HepG2 (cell line): ENCODE results near the gene KCNK10. TPM values are rescaled to one million over a fixed set of nuclear protein-coding genes. Genes with fewer than 3 reads are reported as not detected.

Experiments used
- ATAC-seq: fragments of 200-7000 bp; cut with Tn5 transposase; 3 replicates; pipeline ENCODE4 v1.9.1; 2020; ENCODE audit warnings: mild to moderate bottlenecking, moderate library complexity
- BruUV-seq: library from RNA; stranded (reverse); fragments of 400-500 nt; replicated peaks from 2 replicates; lab custom pipeline; 2021; lab: Mats Ljungman, UMichigan
- CTCF ChIA-PET: fragments of 300-600 bp; formaldehyde crosslinking; extraction: SDS; loops from one replicate; lab custom pipeline; 2021; ENCODE audit warnings: low total read pairs, inconsistent platforms, low intra/inter-chr PET ratio; lab: Yijun Ruan, JAX
- POLR2A ChIA-PET: fragments of 350-600 bp; sonication (Branson Sonifier 250); formaldehyde crosslinking; loops from one replicate; lab custom pipeline; 2020; ENCODE audit warnings: antibody characterized with exemption, inconsistent platforms; lab: Yijun Ruan, JAX
- DNase-seq: peaks from one replicate; pipeline ENCODE4 v3.0.0-alpha.2; 2015; ENCODE audit warnings: low spot score
- FAIRE-seq: peaks from 3 replicates; lab custom pipeline; 2011; peaks lifted over from hg19 to GRCh38; lab: Jason Lieb, UNC
- H2AFZ ChIP-seq: one replicate; pipeline ENCODE4 v1.6.1; 2011; ENCODE audit warnings: low read length, inconsistent platforms
- H3K27ac ChIP-seq: fragments of 300-600 bp; 3 replicates; pipeline ENCODE4 v1.8.0; 2011; ENCODE audit warnings: mixed run types, mild to moderate bottlenecking, mixed read lengths, low read length, inconsistent platforms; ENCODE audit not compliant: insufficient read depth; ENCODE audit errors: extremely low read length
- H3K27me3 ChIP-seq, 2 experiments: fragments of 200-600 bp in 1 of 2; 2 replicates in 1 of 2; 3 replicates in 1 of 2; pipeline versions ENCODE4 v1.6.0 to v1.8.0; 2011; ENCODE audit warnings: low read length in 2 of 2, mild to moderate bottlenecking in 2 of 2, moderate library complexity in 2 of 2, inconsistent platforms in 1 of 2; ENCODE audit not compliant: insufficient read depth in 2 of 2, control insufficient read depth in 1 of 2
- H3K36me3 ChIP-seq, 2 experiments: fragments of 200-600 bp in 1 of 2; replicated peaks in 1 of 2; 2 replicates in 1 of 2; 3 replicates in 1 of 2; pipeline versions ENCODE4 v1.5.1 to v1.8.0; 2011; ENCODE audit warnings: low read length in 2 of 2, inconsistent platforms in 1 of 2; ENCODE audit not compliant: insufficient read depth in 2 of 2, control insufficient read depth in 1 of 2
- H3K4me1 ChIP-seq: 2 replicates; pipeline ENCODE4 v1.5.1; 2012; ENCODE audit warnings: low read length, inconsistent platforms; ENCODE audit not compliant: insufficient read depth
- H3K4me2 ChIP-seq: 2 replicates; pipeline ENCODE4 v1.6.0; 2011; ENCODE audit warnings: low read depth, low read length, inconsistent platforms
- H3K4me3 ChIP-seq, 3 experiments: fragments of 200-600 bp in 1 of 3; sonication (generic), shearing (Covaris generic) in 1 of 3; replicated peaks in 1 of 3; 2 replicates each; pipeline ENCODE4 v1.5.1; 2011 to 2016; ENCODE audit warnings: low read length in 3 of 3, inconsistent platforms in 2 of 3, low read depth in 2 of 3, mild to moderate bottlenecking in 2 of 3, control low read depth in 1 of 3, mixed read lengths in 1 of 3; ENCODE audit not compliant: insufficient read depth in 1 of 3
- H3K79me2 ChIP-seq: one replicate; pipeline ENCODE4 v1.6.1; 2011; ENCODE audit warnings: low read length, inconsistent platforms; ENCODE audit not compliant: insufficient read depth
- H3K9ac ChIP-seq: 2 replicates; pipeline ENCODE4 v1.6.0; 2011; ENCODE audit warnings: mild to moderate bottlenecking, low read depth, low read length, inconsistent platforms; ENCODE audit not compliant: insufficient read depth
- H3K9me3 ChIP-seq: 2 replicates; pipeline ENCODE4 v1.5.1; 2012; ENCODE audit warnings: mild to moderate bottlenecking, low read length
- H4K20me1 ChIP-seq: 2 replicates; pipeline ENCODE4 v1.6.0; 2011; ENCODE audit warnings: inconsistent platforms, mild to moderate bottlenecking, low read length, moderate library complexity; ENCODE audit not compliant: insufficient read depth
- HNRNPUL1 ChIP-seq: fragments of 200-400 bp; formaldehyde crosslinking; IDR thresholded peaks from 2 replicates; pipeline ENCODE4 v1.6.1; 2017; ENCODE audit warnings: low read depth, mild to moderate bottlenecking, low read length, moderate library complexity
- MBD4 ChIP-seq: IDR thresholded peaks from 2 replicates; pipeline ENCODE4 v1.6.1; 2012; ENCODE audit warnings: low read length, inconsistent platforms, borderline replicate concordance
- NFATC3 ChIP-seq: sonication (generic); formaldehyde crosslinking; IDR thresholded peaks from 2 replicates; pipeline ENCODE4 v1.5.1; 2020; ENCODE audit warnings: mild to moderate bottlenecking, missing genetic modification reagents
- SAFB2 ChIP-seq: sonication (generic); formaldehyde crosslinking; IDR thresholded peaks from 2 replicates; pipeline ENCODE4 v1.5.1; 2020; ENCODE audit warnings: missing genetic modification reagents, low read depth, mild to moderate bottlenecking, borderline replicate concordance
- SNAPC2 ChIP-seq: sonication (generic); formaldehyde crosslinking; IDR thresholded peaks from 2 replicates; pipeline ENCODE4 v1.8.1; 2022; ENCODE audit warnings: mild to moderate bottlenecking, missing genetic modification reagents
- SSRP1 ChIP-seq: IDR thresholded peaks from 2 replicates; pipeline ENCODE4 v1.6.1; 2016; ENCODE audit warnings: control low read depth
- STAG1 ChIP-seq: sonication (generic); formaldehyde crosslinking; IDR thresholded peaks from 2 replicates; pipeline ENCODE4 v1.4.0; 2020; ENCODE audit warnings: missing genetic modification reagents
- TBX3 ChIP-seq: fragments of 450-650 bp; IDR thresholded peaks from 2 replicates; pipeline ENCODE4 v1.6.1; 2017; ENCODE audit warnings: antibody characterized with exemption, mild to moderate bottlenecking, inconsistent platforms, borderline replicate concordance
- ZFY ChIP-seq: sonication (generic); formaldehyde crosslinking; IDR thresholded peaks from 2 replicates; pipeline ENCODE4 v1.4.0; 2020; ENCODE audit warnings: missing genetic modification reagents
- ZNF543 ChIP-seq: sonication (generic); formaldehyde crosslinking; IDR thresholded peaks from 2 replicates; pipeline ENCODE4 v1.4.0; 2020; ENCODE audit warnings: mild to moderate bottlenecking, missing genetic modification reagents
- ZNF839 ChIP-seq: sonication (generic); formaldehyde crosslinking; IDR thresholded peaks from 2 replicates; pipeline ENCODE4 v1.4.0; 2020; ENCODE audit warnings: missing genetic modification reagents, mild to moderate bottlenecking, borderline replicate concordance
- ZNF841 ChIP-seq: sonication (generic); formaldehyde crosslinking; IDR thresholded peaks from 2 replicates; pipeline ENCODE4 v1.8.1; 2023; ENCODE audit warnings: missing genetic modification reagents, borderline replicate concordance
- WGBS: methylation state at CpG from one replicate; pipeline ENCODE4 v1.1.6; 2017; ENCODE audit warnings: low lambda C conversion rate; 5-methylcytosine and 5-hydroxymethylcytosine counted together
- in situ Hi-C: cut with HindIII; loops from 2 replicates; pipeline ENCODE4 v1.10.0; 2017; ENCODE audit warnings: low pct_unique_long_range_greater_than_20kb; ENCODE audit not compliant: extremely low pct_ligation_motif_present
- intact Hi-C: fragments of 100-400 bp; cut with micrococcal nuclease; formaldehyde crosslinking; loops from one replicate; pipeline ENCODE4 v1.10.0; 2022; ENCODE audit not compliant: unreplicated experiment
- polyA plus RNA-seq, 8 experiments: library from polyadenylated mRNA; depleted of rRNA in 3 of 8; stranded (reverse) in 7 of 8; unstranded in 1 of 8; fragments of >200 nt; fragmentation: Illumina TruSeq in 4 of 8; extraction: Trizol in 4 of 8; gene quantifications; 2 replicates each; pipeline versions ENCODE4 v1.2.1 to v1.2.3, GENCODE V29; 2011 to 2016; ENCODE audit warnings: low read depth in 4 of 8, missing spikeins in 1 of 8, mixed read lengths in 1 of 8; ENCODE audit not compliant: insufficient read depth in 1 of 8
- total RNA-seq, 5 experiments: library from RNA; depleted of rRNA; stranded (reverse); fragments of >200 nt; fragmentation: Illumina TruSeq; extraction: Trizol; gene quantifications; 2 replicates each; pipeline ENCODE4 v1.2.3, GENCODE V29; 2016; ENCODE audit warnings: low read depth in 1 of 5
- TF ChIP-seq, protein P1 (sequence below): sonication (generic); formaldehyde crosslinking; IDR thresholded peaks from 2 replicates; pipeline ENCODE4 v1.5.1; 2020; ENCODE audit warnings: mild to moderate bottlenecking, missing genetic modification reagents, borderline replicate concordance
- TF ChIP-seq, protein P2 (sequence below): sonication (generic); formaldehyde crosslinking; IDR thresholded peaks from 2 replicates; pipeline ENCODE4 v1.5.0; 2020; ENCODE audit warnings: mild to moderate bottlenecking, missing genetic modification reagents, borderline replicate concordance
- TF ChIP-seq, protein P3 (sequence below): sonication (generic); formaldehyde crosslinking; IDR thresholded peaks from 2 replicates; pipeline ENCODE4 v1.4.0; 2020; ENCODE audit warnings: missing genetic modification reagents, borderline replicate concordance

KCNK10 gene
- total and polyA plus RNA-seq, 2 of the 13 experiments (the other 11 are each of a cell fraction or from before 2014, with no cell fraction given): not detected

DNA sequence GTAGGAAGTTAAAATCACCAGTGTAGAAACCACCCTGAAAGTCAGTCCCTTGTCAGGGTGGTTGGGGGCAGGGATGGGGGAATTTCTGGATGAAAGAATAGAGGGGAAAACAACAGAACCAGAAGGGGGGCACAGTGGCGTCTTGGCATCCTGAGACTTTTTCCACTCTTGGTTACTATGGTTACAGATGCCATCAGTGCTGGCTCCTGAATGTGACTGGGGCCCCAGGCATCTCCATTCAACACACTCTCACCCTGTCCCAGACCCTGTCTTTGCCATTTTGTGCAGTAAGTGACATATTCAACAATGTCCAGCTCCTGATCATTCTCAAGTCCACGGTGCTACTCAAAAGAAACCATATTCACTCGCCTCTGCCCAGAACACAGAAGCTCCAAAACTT lies 11.3 kb downstream of the KCNK10 start:
- H2AFZ ChIP-seq: no peak overlapping the region
- WGBS: 5% methylated on average over 3 of the region's 3 CpGs
- intact Hi-C loops (no loop called here), in situ Hi-C loops (no loop called here)
- no peaks in the 10 kb centered on the region for H3K4me1 ChIP-seq
- no peak for DNase-seq
- no peak for FAIRE-seq
- no peak overlapping the region for H3K4me2 ChIP-seq
- H3K27me3 ChIP-seq: no peaks in the 10 kb centered on the region
- H3K9me3 ChIP-seq: no peaks in the 10 kb centered on the region
- H3K4me3 ChIP-seq: no peak overlapping the region
- no peaks in the 10 kb centered on the region for H3K36me3 ChIP-seq
- H3K9ac ChIP-seq: no peak overlapping the region
- CTCF ChIA-PET: no interaction called here
- H3K79me2 ChIP-seq: no peaks in the 10 kb centered on the region
- H4K20me1 ChIP-seq: no peaks in the 10 kb centered on the region
- BruUV-seq: no TSS peak
- no peak for ATAC-seq
- no peak overlapping the region for H3K27ac ChIP-seq
- POLR2A ChIA-PET: no interaction called here
- TF ChIP-seq, protein P1, sequence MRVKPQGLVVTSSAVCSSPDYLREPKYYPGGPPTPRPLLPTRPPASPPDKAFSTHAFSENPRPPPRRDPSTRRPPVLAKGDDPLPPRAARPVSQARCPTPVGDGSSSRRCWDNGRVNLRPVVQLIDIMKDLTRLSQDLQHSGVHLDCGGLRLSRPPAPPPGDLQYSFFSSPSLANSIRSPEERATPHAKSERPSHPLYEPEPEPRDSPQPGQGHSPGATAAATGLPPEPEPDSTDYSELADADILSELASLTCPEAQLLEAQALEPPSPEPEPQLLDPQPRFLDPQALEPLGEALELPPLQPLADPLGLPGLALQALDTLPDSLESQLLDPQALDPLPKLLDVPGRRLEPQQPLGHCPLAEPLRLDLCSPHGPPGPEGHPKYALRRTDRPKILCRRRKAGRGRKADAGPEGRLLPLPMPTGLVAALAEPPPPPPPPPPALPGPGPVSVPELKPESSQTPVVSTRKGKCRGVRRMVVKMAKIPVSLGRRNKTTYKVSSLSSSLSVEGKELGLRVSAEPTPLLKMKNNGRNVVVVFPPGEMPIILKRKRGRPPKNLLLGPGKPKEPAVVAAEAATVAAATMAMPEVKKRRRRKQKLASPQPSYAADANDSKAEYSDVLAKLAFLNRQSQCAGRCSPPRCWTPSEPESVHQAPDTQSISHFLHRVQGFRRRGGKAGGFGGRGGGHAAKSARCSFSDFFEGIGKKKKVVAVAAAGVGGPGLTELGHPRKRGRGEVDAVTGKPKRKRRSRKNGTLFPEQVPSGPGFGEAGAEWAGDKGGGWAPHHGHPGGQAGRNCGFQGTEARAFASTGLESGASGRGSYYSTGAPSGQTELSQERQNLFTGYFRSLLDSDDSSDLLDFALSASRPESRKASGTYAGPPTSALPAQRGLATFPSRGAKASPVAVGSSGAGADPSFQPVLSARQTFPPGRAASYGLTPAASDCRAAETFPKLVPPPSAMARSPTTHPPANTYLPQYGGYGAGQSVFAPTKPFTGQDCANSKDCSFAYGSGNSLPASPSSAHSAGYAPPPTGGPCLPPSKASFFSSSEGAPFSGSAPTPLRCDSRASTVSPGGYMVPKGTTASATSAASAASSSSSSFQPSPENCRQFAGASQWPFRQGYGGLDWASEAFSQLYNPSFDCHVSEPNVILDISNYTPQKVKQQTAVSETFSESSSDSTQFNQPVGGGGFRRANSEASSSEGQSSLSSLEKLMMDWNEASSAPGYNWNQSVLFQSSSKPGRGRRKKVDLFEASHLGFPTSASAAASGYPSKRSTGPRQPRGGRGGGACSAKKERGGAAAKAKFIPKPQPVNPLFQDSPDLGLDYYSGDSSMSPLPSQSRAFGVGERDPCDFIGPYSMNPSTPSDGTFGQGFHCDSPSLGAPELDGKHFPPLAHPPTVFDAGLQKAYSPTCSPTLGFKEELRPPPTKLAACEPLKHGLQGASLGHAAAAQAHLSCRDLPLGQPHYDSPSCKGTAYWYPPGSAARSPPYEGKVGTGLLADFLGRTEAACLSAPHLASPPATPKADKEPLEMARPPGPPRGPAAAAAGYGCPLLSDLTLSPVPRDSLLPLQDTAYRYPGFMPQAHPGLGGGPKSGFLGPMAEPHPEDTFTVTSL (CRISPR knock-in tag): no peak
- TF ChIP-seq ZNF841 (CRISPR knock-in tag) (no peak), TBX3 (no peak), NFATC3 (CRISPR knock-in tag) (no peak), ZNF543 (CRISPR knock-in tag) (no peak), ZFY (CRISPR knock-in tag) (no peak), HNRNPUL1 (no peak), SSRP1 (CRISPR knock-in tag) (no peak), SNAPC2 (CRISPR knock-in tag) (no peak), ZNF839 (CRISPR knock-in tag) (no peak), MBD4 (no peak), SAFB2 (no peak), STAG1 (CRISPR knock-in tag) (no peak)
- TF ChIP-seq, protein P2, sequence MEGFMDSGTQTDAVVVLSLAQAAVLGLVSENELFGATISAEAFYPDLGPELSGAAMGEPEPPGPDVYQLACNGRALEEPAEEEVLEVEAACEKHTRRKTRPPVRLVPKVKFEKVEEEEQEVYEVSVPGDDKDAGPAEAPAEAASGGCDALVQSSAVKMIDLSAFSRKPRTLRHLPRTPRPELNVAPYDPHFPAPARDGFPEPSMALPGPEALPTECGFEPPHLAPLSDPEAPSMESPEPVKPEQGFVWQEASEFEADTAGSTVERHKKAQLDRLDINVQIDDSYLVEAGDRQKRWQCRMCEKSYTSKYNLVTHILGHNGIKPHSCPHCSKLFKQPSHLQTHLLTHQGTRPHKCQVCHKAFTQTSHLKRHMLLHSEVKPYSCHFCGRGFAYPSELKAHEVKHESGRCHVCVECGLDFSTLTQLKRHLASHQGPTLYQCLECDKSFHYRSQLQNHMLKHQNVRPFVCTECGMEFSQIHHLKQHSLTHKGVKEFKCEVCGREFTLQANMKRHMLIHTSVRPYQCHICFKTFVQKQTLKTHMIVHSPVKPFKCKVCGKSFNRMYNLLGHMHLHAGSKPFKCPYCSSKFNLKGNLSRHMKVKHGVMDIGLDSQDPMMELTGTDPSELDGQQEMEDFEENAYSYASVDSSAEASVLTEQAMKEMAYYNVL (CRISPR knock-in tag): no peak
- TF ChIP-seq, protein P3, sequence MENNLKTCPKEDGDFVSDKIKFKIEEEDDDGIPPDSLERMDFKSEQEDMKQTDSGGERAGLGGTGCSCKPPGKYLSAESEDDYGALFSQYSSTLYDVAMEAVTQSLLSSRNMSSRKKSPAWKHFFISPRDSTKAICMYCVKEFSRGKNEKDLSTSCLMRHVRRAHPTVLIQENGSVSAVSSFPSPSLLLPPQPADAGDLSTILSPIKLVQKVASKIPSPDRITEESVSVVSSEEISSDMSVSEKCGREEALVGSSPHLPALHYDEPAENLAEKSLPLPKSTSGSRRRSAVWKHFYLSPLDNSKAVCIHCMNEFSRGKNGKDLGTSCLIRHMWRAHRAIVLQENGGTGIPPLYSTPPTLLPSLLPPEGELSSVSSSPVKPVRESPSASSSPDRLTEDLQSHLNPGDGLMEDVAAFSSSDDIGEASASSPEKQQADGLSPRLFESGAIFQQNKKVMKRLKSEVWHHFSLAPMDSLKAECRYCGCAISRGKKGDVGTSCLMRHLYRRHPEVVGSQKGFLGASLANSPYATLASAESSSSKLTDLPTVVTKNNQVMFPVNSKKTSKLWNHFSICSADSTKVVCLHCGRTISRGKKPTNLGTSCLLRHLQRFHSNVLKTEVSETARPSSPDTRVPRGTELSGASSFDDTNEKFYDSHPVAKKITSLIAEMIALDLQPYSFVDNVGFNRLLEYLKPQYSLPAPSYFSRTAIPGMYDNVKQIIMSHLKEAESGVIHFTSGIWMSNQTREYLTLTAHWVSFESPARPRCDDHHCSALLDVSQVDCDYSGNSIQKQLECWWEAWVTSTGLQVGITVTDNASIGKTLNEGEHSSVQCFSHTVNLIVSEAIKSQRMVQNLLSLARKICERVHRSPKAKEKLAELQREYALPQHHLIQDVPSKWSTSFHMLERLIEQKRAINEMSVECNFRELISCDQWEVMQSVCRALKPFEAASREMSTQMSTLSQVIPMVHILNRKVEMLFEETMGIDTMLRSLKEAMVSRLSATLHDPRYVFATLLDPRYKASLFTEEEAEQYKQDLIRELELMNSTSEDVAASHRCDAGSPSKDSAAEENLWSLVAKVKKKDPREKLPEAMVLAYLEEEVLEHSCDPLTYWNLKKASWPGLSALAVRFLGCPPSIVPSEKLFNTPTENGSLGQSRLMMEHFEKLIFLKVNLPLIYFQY (CRISPR knock-in tag): no peak
